Measurements from ENCODE around the gene WDR83. TPM values are rescaled to one million over a fixed set of nuclear protein-coding genes. Genes with fewer than 3 reads are reported as not detected.
"Not testable (repeated sequence)": the region's sequence is repeated elsewhere in the genome, so short reads cannot be mapped to it uniquely, and the experiment has no call there.

WDR83 gene
- total RNA-seq, 4 donors from 2014 or later = 1.5 to 24.7 (median 8.5) TPM

GRCh38 chr19:12711187-12711586 lies 44.6 kb downstream of the WDR83 start:
- Histone ChIP-seq H3K36me3 (no peaks in the 10 kb centered on the region), H3K27me3 (no peaks in the 10 kb centered on the region), H3K27ac (no peak overlapping the region), H3K9me3 (no peaks in the 10 kb centered on the region), H3K4me3 (no peak overlapping the region), H3K4me1 (no peaks in the 10 kb centered on the region)
- no peak for DNase-seq
- no peak for TF ChIP-seq POLR2A (IDR thresholded peaks at IDR 0.05)
- no peak for TF ChIP-seq CTCF (IDR thresholded peaks at IDR 0.05)
- intact Hi-C loops (cut with DNase I; ENCODE audit: low total_unique reads) = no loop called here

GRCh38 chr19:12712077-12712476 lies 45.5 kb downstream of the WDR83 start:
- H3K27ac ChIP-seq; H3K4me1 ChIP-seq; DNase-seq; H3K4me3 ChIP-seq; H3K9me3 ChIP-seq; H3K27me3 ChIP-seq; intact Hi-C loops (cut with DNase I; ENCODE audit: low total_unique reads); H3K36me3 ChIP-seq: not testable (repeated sequence)
- TF ChIP-seq CTCF (IDR thresholded peaks at IDR 0.05) = peak in 2 of 4 experiments; percentile 18 to 28

DNA sequence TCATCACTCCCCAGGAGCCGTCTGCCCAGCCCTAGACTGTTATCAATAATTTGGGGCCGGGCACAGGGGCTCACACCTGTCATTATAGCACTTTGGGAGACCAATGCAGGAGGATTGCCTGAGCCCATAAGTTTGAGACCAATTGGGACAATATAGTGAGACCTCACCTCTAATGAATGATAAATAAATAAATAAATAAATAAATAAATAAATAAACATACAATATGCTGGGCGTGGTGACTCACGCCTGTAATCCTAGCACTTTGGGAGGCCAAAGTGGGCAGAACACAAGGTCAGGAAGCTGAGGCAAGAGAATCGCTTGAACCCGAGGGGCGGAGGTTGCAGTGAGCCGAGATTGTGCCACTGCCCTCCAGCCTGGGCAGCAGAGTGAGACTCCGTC lies 46.7 kb downstream of the WDR83 start:
- H3K4me1 ChIP-seq; H3K4me3 ChIP-seq; DNase-seq; H3K36me3 ChIP-seq; H3K27me3 ChIP-seq; H3K27ac ChIP-seq; intact Hi-C loops (cut with DNase I; ENCODE audit: low total_unique reads); H3K9me3 ChIP-seq: not testable (repeated sequence)

GRCh38 chr19:12715102-12715501 lies 48.5 kb downstream of the WDR83 start:
- TF ChIP-seq POLR2A (IDR thresholded peaks at IDR 0.05) = no peak
- TF ChIP-seq CTCF (IDR thresholded peaks at IDR 0.05) = no peak
- Histone ChIP-seq H3K4me1 (peaks cover 0 to 1% of the 10 kb centered on the region in 2 donors), H3K4me3 (no peak overlapping the region), H3K36me3 (no peaks in the 10 kb centered on the region), H3K27me3 (no peaks in the 10 kb centered on the region), H3K27ac (no peak overlapping the region), H3K9me3 (no peaks in the 10 kb centered on the region)
- intact Hi-C loops (cut with DNase I; ENCODE audit: low total_unique reads) = no loop called here
- DNase-seq = no peak

DNA sequence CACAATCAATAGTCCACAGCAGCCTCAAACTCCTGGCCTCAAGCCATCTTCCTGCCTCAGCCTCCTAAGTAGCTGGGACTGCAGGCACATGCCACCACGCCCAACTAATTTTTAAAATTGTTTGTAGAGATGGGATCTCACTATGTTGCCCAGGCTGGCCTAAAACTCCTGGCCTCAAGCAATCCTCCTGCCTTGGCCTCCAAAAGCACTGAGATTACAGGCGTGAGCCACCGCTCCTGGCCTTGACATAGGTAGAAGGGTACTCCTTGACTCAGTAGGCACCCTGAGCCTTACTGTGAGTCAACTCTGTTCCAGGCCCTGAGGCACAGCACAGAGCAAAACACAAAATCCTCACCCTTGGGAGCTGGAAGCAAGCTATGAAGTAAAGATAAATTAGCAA lies 49.3 kb downstream of the WDR83 start:
- no peak overlapping the region for H3K4me3 ChIP-seq
- no peak overlapping the region for H3K27ac ChIP-seq
- H3K4me1 ChIP-seq = peaks cover 4 to 5% of the 10 kb centered on the region in 2 donors
- no peaks in the 10 kb centered on the region for H3K9me3 ChIP-seq
- no peaks in the 10 kb centered on the region for H3K27me3 ChIP-seq
- no peak for DNase-seq
- no peaks in the 10 kb centered on the region for H3K36me3 ChIP-seq
- TF ChIP-seq CTCF (IDR thresholded peaks at IDR 0.05) (no peak), POLR2A (IDR thresholded peaks at IDR 0.05) (no peak)
- intact Hi-C loops (cut with DNase I; ENCODE audit: low total_unique reads) = no loop called here

GRCh38 chr19:12720296-12720695 lies 53.7 kb downstream of the WDR83 start:
- no peak for DNase-seq
- Histone ChIP-seq H3K27ac (peak overlapping the region; percentile 98), H3K36me3 (no peaks in the 10 kb centered on the region), H3K4me1 (peaks cover 4 to 5% of the 10 kb centered on the region in 2 donors), H3K4me3 (peak overlapping the region in 1 of 2 donors; percentile 86), H3K9me3 (no peaks in the 10 kb centered on the region), H3K27me3 (no peaks in the 10 kb centered on the region)
- intact Hi-C loops (cut with DNase I; ENCODE audit: low total_unique reads) = no loop called here
- TF ChIP-seq POLR2A (IDR thresholded peaks at IDR 0.05) = no peak
- TF ChIP-seq CTCF (IDR thresholded peaks at IDR 0.05) = no peak

Measured in uterus (tissue), 4 donors.